GM18907 (cell line): ENCODE measurements around the gene DDO.
"Not testable (repeated sequence)": the region's sequence is repeated elsewhere in the genome, so short reads cannot be mapped to it uniquely, and the experiment has no call there.

ENCODE experiments used
- ATAC-seq: cut with Tn5 transposase; IDR thresholded peaks from one replicate; pipeline ENCODE4 v1.9.1; 2021; ENCODE audit warnings: mild to moderate bottlenecking, moderate library complexity; ENCODE audit not compliant: unreplicated experiment

DDO gene

DNA sequence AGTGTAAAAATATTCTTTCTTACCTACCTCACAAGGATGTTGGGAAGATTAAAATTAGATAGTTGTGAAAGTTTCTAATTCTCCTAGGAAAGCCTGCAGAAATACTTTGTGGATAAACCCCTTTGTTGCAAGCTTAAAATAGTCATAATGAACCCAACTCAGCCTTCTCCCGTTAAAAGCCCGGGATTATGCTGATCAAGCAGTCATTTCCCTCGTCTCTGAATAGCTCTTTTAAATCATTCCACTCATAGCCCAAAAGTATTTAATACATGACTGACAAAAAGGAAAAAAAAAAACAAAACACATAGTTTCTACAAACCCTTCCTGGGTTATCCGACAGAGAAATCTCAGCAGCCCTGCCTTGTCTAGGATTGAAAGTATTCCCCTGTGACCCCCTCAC, 46.3 kb downstream of the DDO start:
- ATAC-seq, result no peak

GRCh38 chr6:110368284-110368683, 47.1 kb downstream of the DDO start:
- ATAC-seq, result no peak

DNA sequence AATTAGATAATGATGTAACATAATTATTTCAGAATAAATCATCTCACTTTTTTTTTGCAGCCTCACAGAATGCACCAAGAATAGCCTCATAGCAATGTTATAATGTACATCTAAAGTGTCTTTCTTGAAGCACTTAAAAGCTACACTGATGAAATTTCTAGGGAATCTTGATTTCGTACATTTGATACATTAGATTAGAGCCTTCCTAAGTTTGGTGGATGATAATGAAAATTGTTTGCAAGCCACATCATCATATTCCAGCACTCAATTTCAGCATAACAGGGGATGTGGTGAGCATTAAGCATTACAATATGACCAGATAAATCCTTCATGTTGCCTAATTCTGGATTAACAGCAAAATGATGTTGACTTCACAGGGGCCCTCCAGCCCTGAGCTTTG, 47.5 kb downstream of the DDO start:
- no peak for ATAC-seq

GRCh38 chr6:110366975-110367374, 48.4 kb downstream of the DDO start:
- ATAC-seq, result no peak

DNA sequence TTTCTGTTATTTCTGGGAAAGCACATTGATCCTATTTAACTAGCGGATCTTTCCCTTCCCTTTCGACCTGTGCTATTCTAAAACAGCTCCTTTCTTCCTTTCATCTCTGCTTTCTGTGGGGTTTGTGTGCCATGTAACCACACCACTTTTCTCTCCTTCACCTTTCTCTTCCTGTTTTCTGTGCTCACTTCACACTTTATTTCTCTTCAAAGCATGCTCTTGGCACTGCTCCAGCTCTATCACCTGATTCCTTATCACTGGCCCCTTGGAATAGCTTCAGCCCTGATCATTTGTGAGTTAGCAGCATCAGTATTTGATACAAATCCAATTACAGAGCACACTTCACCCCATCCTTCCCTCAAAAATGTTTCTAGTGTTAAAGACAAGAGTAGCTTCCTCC, 49.1 kb downstream of the DDO start:
- no peak for ATAC-seq

DNA sequence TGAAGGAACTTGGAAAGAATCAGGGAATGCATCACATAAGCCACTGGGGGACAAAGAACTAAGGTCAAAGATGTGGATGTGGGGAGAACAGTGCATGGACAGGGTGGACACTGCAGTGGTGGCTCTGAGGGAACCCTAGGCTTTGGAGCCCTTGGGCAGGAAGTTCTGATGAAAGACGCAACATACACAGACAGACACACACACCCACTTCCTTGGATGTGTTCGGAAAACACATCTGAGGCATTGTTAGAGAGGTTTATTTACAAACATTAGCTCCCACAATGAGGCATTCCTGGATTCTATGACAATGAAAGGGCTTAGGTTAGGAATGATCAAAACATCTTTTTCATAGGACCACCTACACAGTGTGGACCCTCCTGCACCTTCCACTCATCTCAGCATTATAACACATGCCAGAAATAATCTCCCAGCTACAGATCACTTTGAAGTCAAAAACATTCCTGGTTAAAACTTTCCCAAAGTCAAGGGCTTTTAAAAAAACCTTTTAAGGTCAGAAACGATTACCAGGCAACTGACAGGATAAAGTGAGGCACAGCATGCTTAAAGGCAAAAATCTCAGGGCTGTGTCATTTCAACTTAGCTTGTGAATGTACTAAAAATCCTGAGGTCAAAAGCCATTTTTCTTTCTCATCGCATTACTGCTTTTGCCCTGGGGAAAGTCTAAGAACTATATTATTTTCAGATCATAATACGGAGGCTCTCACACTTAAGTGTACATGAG, 50.8 kb downstream of the DDO start:
- no peak for ATAC-seq

GRCh38 chr6:110363748-110364147, 51.6 kb downstream of the DDO start:
- ATAC-seq, result no peak

- no peak for ATAC-seq
Measured at GRCh38 chr6:110360676-110361075, 54.7 kb downstream of the DDO start.

DNA sequence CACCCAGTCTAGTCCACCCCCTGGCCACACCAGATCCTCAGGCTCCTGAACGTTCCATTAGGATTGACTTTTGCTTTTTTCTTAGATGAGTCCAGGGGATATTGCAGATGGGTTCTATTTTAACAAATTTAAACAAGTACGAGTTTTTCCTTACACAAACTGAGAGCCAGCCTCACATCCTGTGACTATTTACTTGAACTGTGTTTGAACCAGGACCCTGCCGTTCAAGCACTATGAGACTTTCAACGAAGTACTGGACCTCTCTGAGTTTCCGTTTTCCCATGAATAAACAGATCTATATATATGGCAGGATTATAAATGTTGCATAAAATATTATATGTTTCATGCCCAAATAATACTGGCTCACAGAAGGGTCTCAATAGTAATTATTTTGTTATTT, 55.8 kb downstream of the DDO start:
- ATAC-seq, result no peak

DNA sequence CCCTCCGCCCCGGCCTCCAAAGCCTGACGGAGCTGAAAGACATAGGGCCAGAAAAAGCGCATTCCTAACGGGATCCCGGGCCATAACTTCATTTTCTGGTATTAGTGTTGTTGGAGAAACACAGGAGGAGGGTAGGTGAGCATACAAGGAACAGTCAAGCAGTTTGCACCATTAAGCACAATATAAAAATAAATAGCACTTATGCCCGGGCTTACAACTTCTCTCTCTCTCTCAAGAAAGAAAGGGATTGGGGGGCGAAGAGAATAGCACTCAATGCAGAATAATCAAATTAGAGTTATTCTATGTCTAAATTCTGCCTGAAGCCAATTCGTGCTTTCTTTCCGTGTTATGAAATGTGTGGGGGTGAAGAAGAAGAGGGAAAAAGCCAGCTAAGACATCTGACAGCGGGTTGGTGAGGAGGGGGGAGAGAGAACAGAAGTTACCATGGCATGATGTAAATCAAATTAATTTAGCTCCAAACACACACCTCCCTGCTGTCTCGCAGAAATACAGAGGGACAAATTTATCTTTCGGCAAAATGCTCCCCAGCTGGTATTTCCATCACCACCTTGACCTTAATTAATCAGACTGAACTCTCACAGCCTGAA, 56.7 kb downstream of the DDO start:
- ATAC-seq, result no peak

GRCh38 chr6:110357664-110358552, 57.5 kb downstream of the DDO start, which contains the start of gene METTL24:
Gene METTL24 (minus strand): TSS chr6:110358349. CDS start chr6:110358272, 77 bp downstream.
- ATAC-seq, result no peak

DNA sequence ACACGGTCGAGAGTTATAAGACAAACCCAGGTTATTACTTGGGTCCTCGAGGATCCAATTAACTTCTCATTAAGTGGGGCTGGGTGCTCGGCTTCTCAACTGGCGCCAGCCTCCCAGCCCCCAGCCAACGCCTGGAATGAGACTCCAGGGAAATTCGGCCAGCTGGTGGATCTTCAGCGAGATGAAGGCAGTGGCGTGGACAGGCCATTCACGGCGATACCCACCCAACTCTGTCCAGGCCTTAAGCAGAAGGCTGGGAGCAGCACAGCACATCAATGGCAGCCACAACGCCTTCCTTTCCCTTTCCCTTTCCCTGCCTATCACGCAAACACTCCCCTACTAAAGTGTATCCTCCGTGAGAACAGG, 58.1 kb downstream of the DDO start:
- ATAC-seq, result no peak

- no peak for ATAC-seq
Measured at GRCh38 chr6:110356778-110357177, 58.6 kb downstream of the DDO start.

DNA sequence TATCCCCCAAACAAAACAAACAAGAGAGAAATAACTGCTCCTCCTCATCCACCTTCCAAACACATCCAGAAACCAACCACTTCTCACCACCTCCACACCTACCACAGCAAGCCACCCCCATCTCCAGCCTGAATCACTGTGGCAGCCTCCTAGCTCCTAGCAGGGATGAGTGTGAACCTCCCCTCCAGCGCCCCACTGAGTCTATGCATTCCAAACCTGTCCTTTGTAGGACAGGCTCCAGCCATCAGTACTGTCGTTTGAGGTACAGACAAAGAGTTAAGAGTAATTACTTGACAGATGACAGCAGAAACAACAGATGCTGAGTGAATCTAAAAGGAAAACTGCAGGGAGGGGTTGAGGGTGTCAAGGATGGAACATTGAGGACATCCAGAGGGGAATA, 59.6 kb downstream of the DDO start:
- no peak for ATAC-seq

DNA sequence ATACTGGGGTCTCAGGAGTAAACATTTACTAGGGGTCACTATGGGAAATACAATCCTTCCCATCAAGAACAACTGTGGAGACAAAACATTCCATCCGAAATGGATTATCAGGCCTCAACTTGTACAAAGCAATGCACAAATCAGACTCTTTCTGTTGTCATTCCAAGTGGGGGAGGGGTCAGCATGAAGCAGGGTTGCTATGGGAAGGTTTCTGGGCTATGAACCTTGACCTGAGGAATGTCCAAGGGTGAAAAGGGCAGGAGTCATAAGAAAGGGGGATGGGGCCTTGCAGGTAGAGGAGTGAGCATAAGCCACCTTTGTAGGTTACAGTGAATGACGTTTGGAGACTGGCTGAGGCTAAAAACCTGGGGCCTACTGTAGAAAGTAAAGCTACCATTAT, 60.4 kb downstream of the DDO start:
- no peak for ATAC-seq

- no peak for ATAC-seq
Measured at GRCh38 chr6:110354153-110354552, 61.2 kb downstream of the DDO start.

DNA sequence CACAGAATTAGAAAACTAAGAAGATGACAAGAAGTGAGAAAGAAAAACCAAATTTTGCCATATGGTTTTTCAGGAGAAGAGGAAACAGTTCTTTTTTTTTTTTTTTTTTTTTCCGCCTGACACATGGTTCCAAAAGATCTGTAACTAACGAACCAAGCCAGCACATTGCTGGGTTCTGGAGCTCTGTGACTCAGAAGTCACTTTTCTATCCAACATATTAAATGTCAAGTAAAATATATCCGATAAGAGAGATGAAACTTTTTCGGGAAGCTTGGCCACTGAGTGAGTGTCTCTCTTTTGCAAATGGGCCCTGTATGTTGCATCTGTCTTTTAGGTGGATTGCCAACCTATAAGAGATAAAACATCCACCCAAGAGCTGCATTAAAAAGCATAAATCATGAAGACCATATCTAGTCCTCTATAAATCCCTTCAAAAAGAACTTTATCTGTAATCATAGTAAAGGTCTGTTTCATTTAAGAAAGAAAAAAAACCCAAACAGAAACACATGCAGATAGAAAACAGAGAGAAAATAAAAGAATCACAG, 61.8 kb downstream of the DDO start:
- no peak for ATAC-seq

GRCh38 chr6:110352563-110353262, 62.7 kb downstream of the DDO start:
- no peak for ATAC-seq

DNA sequence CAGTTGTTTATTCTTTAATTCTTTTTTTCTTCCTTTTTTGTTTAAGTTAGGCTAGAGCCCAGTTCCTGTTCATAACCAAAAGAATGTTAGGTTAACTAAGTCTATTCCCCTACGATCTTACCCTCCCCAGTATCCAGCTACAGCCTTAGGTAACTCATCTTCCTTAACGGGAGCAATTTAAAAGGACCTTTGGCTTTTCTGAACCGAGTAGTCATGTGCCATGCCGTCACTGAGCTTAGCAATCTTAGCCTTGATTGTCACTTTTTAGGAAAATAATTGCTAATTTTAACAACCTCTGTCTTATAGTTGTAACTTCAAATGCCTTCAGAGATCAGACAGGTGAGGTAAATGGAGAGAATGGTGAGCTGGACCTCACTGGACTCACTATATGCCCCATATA, 63.4 kb downstream of the DDO start:
- ATAC-seq, result no peak

- no peak for ATAC-seq
Measured at GRCh38 chr6:110351546-110351945, 63.8 kb downstream of the DDO start.

GRCh38 chr6:110350593-110350992, 64.8 kb downstream of the DDO start:
- not testable (repeated sequence) for ATAC-seq
